HG03460 (cell line): ENCODE results near the gene HAPLN1.

Experiments used
- ATAC-seq: cut with Tn5 transposase; IDR thresholded peaks from one replicate; pipeline ENCODE4 v1.9.1; 2021; ENCODE audit not compliant: unreplicated experiment

Gene HAPLN1

GRCh38 chr5:83644301-83644700 lies 76.4 kb downstream of the HAPLN1 start:
- ATAC-seq, result no peak

- ATAC-seq, result no peak
Measured at GRCh38 chr5:83641946-83642345, 78.7 kb downstream of the HAPLN1 start.

DNA sequence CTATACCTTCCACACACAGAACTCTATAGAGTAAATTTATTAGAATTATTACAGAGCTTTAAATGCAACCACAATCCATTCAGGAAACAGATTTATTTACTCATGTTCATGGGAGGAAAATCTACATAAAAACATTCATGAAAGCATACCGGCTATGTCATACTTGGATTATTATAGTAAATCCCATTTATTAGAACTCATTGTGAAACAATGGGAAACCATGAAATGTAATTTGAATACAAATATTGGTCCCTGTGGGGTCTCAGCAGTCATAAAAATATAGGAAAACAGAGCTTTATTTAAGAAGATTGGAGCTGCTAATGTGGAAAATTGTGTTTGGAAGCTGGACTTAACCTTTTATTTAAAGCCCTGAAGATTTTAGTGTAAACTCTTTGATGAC lies 80.7 kb downstream of the HAPLN1 start:
- ATAC-seq, result no peak

DNA sequence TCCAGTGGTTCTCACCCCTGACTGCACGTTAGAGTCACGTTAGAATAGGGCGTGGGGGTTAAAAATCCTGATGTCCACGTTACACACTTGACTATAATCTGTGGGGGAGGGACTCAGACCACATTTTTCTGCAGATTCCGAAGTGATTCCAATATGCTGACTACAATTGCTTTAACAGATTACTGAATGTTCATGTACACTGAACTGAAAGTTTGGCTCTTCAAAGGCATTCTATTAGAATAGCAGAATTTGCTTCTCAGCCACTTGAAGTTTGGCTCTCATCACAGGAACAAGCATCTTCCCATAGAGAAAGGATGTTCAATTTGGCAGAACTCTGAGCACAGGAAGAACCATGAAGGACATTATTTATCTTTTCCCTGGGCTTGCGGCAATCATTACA lies 84.5 kb downstream of the HAPLN1 start:
- ATAC-seq, result no peak

- ATAC-seq, result no peak
Measured at GRCh38 chr5:83633285-83633684, 87.4 kb downstream of the HAPLN1 start.

GRCh38 chr5:83632874-83633273 lies 87.8 kb downstream of the HAPLN1 start:
- ATAC-seq, result no peak

GRCh38 chr5:83628360-83628759 lies 92.3 kb downstream of the HAPLN1 start:
- ATAC-seq, result no peak

DNA sequence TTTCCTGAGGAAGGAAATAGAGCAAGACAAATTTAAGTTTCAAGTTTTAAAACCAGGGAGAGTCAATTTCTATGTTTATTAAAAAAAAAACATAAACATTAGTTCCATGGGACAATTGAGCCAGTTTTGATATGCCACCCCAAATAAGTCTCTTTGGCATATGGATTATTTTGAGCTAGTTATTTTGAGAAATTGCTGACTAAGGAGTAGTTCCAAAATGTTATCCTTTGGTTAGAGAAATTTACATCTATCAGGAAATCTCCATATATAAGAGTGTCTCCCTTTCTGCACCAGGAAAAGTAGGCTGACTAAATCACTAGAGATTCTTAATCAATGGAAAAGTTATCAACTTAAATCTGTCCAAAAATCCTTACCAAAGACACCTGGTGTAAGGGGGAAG lies 105.8 kb downstream of the HAPLN1 start:
- no peak for ATAC-seq

GRCh38 chr5:83608122-83608521 lies 112.5 kb downstream of the HAPLN1 start:
- ATAC-seq, result no peak

DNA sequence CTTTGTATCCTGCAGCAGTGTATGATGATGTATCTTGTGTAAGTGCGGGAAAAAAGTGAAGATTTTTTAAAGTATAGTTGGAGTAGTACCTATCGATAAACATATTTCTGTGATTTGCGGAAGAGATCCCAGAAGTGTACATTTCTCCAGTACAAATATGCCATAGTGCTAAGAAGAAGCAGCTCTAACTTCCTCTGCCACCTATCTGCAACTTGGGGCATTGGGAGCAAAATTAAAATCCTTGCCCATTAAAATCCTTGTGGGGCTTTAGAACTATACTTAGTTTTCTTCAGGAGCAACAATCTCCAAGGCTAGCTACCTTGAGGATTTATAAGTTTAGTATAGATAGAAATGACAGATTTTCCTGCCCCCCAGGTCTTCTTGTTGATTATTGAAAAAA lies 125.4 kb downstream of the HAPLN1 start:
- no peak for ATAC-seq

GRCh38 chr5:83590966-83591365 lies 129.7 kb downstream of the HAPLN1 start:
- no peak for ATAC-seq

DNA sequence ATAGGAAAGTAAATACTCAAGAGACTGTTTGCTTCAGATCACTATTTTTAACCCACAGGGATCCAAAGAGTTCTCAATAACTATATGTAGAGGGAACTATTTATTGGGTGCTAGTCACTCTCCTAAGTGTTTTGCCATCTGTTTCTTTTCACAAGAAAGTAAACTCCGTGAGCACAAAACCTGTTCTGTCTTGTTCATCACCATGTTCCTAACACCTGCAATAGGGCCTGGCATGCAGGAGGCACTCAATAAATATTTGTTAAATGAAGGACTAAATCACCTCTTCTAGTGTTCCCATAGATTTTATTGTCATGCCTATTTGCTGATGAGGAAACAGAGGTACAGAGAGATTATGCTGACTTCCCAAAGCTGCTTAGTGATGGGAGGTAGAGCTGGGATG lies 130.9 kb downstream of the HAPLN1 start:
- ATAC-seq, result no peak
